Gastroesophageal sphincter (tissue), 3 donors: ENCODE measurements around the gene RIOK3.

Source experiments
- CTCF ChIP-seq, 4 experiments: fragments of 200-600 bp in 2 of 4; fragments of 450-650 bp in 2 of 4; sonication (generic) in 1 of 4; IDR thresholded peaks; one replicate each; pipeline ENCODE4 v1.5.1; 2017 to 2019; ENCODE audit warnings: antibody characterized with exemption in 4 of 4, mild to moderate bottlenecking in 2 of 4, moderate library complexity in 2 of 4
- EP300 ChIP-seq: sonication (generic); formaldehyde crosslinking; IDR thresholded peaks from one replicate; pipeline ENCODE4 v1.6.1; 2017; ENCODE audit warnings: antibody characterized with exemption, mild to moderate bottlenecking
- POLR2A ChIP-seq, 2 donors: fragments of 450-650 bp; IDR thresholded peaks; one replicate each; pipeline ENCODE4 v1.6.1; 2017; ENCODE audit warnings: antibody characterized with exemption in 2 of 2, mild to moderate bottlenecking in 2 of 2, moderate library complexity in 1 of 2
- POLR2AphosphoS5 ChIP-seq: sonication (generic); formaldehyde crosslinking; IDR thresholded peaks from one replicate; pipeline ENCODE4 v1.6.1; 2017; ENCODE audit warnings: antibody characterized with exemption

- TF ChIP-seq CTCF (IDR thresholded peaks at IDR 0.05) = no peak
- TF ChIP-seq POLR2A (IDR thresholded peaks at IDR 0.05) = no peak
- TF ChIP-seq POLR2AphosphoS5 = no peak
- no peak for TF ChIP-seq EP300
These were observed 24.3 kb upstream of the RIOK3 start for GRCh38 chr18:23428821-23429220.
